Middle frontal gyrus (tissue), 1 donor: ENCODE results near the gene CCZ1.
"Not testable (repeated sequence)": the region's sequence is repeated elsewhere in the genome, so short reads cannot be mapped to it uniquely, and the experiment has no call there.

ENCODE experiments used
- DNase-seq: peaks from one replicate; pipeline ENCODE4 v3.0.0-alpha.2; 2015; ENCODE audit warnings: low spot score; ENCODE audit errors: extremely low spot score

CCZ1 gene

DNA sequence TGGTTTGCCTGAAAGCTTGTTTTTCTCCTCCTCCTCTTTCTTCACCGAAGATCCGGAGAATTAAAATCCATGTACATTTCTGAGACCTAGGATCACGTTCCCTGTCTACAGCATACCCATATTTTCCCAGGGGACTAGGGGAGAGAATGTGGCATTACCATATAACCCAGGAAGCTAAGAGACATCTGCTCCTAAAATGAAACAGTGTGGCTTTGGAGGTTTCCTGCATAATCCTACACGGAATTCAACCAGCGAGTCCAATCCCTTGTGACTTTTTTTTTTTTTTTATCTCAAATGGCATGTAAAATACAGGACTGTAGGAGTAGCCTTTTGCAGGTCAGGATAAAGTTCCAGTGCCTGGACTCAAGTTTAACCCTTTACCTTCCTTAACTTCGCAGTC is 10.3 kb downstream of the CCZ1 start:
- not testable (repeated sequence) for DNase-seq

DNA sequence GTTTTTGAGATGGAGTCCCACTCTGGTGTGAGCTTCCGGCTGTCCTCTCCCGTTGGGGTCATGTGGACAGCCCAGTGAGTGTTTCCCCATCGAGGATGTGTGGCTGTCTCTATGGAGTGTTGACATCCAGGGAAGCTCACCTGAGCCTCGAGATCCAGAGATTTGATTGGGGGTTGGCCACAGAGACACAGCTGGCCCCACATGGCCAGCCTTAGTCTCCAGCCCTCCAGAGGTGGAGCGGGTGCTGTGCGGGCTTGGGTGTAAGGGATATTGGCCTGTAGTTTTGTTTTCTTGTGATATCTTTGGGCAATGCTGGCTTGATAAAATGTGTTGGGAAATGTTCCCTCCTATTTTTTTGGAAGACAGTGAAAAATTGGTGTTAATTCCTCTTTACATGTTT is 18.0 kb downstream of the CCZ1 start:
- DNase-seq = not testable (repeated sequence)

DNA sequence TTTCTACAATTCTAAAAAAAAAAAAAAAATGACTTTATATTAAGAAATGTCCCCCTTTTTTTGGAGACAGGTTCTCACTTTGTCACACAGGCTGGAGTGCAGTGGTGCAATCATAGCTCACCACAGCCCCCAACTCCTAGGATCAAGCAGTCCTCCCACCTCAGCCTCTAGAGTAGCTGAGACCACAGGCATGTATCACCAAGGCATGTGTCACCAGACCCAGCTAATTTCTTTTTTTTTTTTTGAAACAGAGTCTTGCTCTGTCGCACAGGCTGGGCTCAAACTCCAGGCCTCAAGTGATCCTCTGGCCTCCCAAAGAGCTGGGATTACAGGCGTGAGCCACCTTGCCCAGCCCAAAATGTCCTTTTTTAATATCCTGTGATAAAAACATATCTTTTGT is 25.6 kb downstream of the CCZ1 start:
- not testable (repeated sequence) for DNase-seq

DNA sequence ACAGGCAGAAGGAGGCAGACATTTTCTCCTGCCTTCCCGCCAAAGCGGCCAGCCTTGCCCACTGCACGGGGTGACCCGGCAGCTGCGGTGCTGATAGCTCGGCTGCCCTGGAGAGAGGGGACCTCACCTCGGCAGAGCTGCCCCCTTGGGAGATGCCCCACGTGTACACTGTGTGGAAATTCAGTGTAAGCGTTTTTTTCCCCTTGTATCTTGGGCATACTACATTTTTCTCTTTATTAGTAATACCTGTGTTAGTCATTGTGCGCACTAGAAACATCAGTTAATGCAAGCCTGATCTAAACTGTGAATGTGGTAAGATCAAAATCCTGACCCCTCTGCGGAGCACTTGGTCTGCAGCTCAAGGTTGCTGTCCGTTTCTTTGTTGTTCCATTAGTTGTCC is 26.1 kb downstream of the CCZ1 start:
- not testable (repeated sequence) for DNase-seq

GRCh38 chr7:5926263-5926870 is 27.8 kb downstream of the CCZ1 start:
- not testable (repeated sequence) for DNase-seq

- not testable (repeated sequence) for DNase-seq
Observed at GRCh38 chr7:5930290-5930689, 31.8 kb downstream of the CCZ1 start.

GRCh38 chr7:5931250-5931649 is 32.7 kb downstream of the CCZ1 start:
- not testable (repeated sequence) for DNase-seq

- DNase-seq = not testable (repeated sequence)
Observed at GRCh38 chr7:5931905-5932644, 33.5 kb downstream of the CCZ1 start.

- DNase-seq = not testable (repeated sequence)
Observed at GRCh38 chr7:5934945-5935450, 36.5 kb downstream of the CCZ1 start.

- not testable (repeated sequence) for DNase-seq
Observed at GRCh38 chr7:5963205-5963604, 64.7 kb downstream of the CCZ1 start.

- not testable (repeated sequence) for DNase-seq
Observed at GRCh38 chr7:5963810-5964209, 65.3 kb downstream of the CCZ1 start.

- DNase-seq = not testable (repeated sequence)
Observed at GRCh38 chr7:5970347-5970911, 71.9 kb downstream of the CCZ1 start, which contains the start of gene RSPH10B. TSS of gene RSPH10B (minus strand) at chr7:5970689. CDS start at chr7:5967116, 3,573 bp downstream.

- DNase-seq = not testable (repeated sequence)
Observed at GRCh38 chr7:5973580-5973979, 75.0 kb downstream of the CCZ1 start.
